Measurements from ENCODE around the gene DRD3. TPM values are rescaled to one million over a fixed set of nuclear protein-coding genes. Genes with fewer than 3 reads are reported as not detected.
A peak's percentile ranks its signal among the peaks of the same experiment; 100 is the strongest.

The DRD3 gene
- total RNA-seq, 2 experiments from 2014 or later, result not detected

DNA sequence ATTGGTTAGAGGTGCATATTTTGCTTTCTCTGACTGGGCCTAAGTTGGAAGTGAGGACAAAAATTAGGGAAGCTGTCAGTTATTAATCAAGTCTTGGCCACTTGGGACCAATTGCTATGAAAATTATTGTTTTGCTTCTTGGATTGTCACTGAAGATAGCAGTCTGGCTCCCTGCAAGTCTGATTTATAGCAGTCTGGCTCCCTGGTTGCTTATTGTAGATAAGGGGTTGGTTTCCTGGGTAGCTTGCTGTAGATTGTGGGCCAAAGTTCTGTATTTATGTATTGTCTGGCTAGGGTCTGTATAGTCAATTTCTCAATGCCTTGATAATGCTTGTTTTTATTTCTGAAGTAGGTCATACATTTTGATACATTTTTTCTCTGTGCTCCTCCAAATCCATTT, 13.3 kb upstream of the DRD3 start:
- CTCF ChIA-PET (ENCODE audit: unreplicated experiment), result no interaction called here
- intact Hi-C loops (cut with micrococcal nuclease; ENCODE audit: unreplicated experiment), result no loop called here

DNA sequence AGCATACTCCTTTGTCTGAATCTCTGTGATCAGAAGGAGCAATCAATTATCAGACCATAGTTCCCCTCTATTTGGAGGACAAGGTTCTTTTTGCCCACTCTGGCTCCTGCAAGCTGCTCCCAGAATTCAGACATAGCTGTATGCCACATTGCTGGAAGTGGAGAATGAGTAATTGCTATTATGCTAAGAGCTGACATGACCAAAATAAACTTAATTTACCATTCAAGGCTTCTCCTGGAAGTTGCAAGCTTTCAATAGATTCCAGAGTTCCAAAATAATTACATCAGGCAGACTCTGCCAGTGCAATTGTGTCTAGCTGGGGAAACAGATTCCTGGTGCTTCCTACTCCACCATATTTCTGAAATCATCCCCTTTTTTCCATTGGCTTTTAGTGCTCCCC, 7.6 kb upstream of the DRD3 start:
- intact Hi-C loops (cut with micrococcal nuclease; ENCODE audit: unreplicated experiment), result no loop called here
- CTCF ChIA-PET (ENCODE audit: unreplicated experiment), result no interaction called here
- no peak for DNase-seq (ENCODE audit: low spot score)
- no peaks in the 10 kb centered on the region for H3K4me1 ChIP-seq (ENCODE audit: insufficient read depth, low read length, poor library complexity, severe bottlenecking)
- no TSS peak for BruUV-seq (replicated peaks)
- POLR2A ChIA-PET, result no interaction called here
- H3K9me2 ChIP-seq (ENCODE audit: insufficient read depth, low read length), result no peaks in the 10 kb centered on the region
- H3K27ac ChIP-seq (ENCODE audit: low read depth, low read length, poor library complexity, severe bottlenecking), result no peak overlapping the region
- no peak for TF ChIP-seq EZH2phosphoT487 (IDR thresholded peaks at IDR 0.05; ENCODE audit: borderline replicate concordance, low read depth, low read length)
- TF ChIP-seq, protein P1, sequence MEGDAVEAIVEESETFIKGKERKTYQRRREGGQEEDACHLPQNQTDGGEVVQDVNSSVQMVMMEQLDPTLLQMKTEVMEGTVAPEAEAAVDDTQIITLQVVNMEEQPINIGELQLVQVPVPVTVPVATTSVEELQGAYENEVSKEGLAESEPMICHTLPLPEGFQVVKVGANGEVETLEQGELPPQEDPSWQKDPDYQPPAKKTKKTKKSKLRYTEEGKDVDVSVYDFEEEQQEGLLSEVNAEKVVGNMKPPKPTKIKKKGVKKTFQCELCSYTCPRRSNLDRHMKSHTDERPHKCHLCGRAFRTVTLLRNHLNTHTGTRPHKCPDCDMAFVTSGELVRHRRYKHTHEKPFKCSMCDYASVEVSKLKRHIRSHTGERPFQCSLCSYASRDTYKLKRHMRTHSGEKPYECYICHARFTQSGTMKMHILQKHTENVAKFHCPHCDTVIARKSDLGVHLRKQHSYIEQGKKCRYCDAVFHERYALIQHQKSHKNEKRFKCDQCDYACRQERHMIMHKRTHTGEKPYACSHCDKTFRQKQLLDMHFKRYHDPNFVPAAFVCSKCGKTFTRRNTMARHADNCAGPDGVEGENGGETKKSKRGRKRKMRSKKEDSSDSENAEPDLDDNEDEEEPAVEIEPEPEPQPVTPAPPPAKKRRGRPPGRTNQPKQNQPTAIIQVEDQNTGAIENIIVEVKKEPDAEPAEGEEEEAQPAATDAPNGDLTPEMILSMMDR (conservative IDR thresholded peaks at IDR 0.05; ENCODE audit: low read length), result no peak
- H3K79me2 ChIP-seq (ENCODE audit: insufficient read depth, low read depth, low read length), result no peaks in the 10 kb centered on the region
- no peaks in the 10 kb centered on the region for H3K9me3 ChIP-seq (ENCODE audit: low read length)
- no peaks in the 10 kb centered on the region for H3K36me3 ChIP-seq (ENCODE audit: insufficient read depth, low read length)
- H2AFZ ChIP-seq (ENCODE audit: low read length), result no peak overlapping the region
- H3K4me2 ChIP-seq (ENCODE audit: low read length), result no peak overlapping the region
- H4K20me1 ChIP-seq (ENCODE audit: insufficient read depth, low read length), result no peaks in the 10 kb centered on the region
- no peak overlapping the region for H3K4me3 ChIP-seq (ENCODE audit: low read depth, low read length, poor library complexity, severe bottlenecking)

More for the DNA sequence above, 13.3 kb upstream of the DRD3 start:
- Histone ChIP-seq H3K4me3 (ENCODE audit: low read depth, low read length, poor library complexity, severe bottlenecking) (no peak overlapping the region), H3K27ac (ENCODE audit: low read depth, low read length, poor library complexity, severe bottlenecking) (no peak overlapping the region), H3K4me2 (ENCODE audit: low read length) (no peak overlapping the region), H2AFZ (ENCODE audit: low read length) (no peak overlapping the region), H4K20me1 (ENCODE audit: insufficient read depth, low read length) (no peaks in the 10 kb centered on the region), H3K79me2 (ENCODE audit: insufficient read depth, low read depth, low read length) (no peaks in the 10 kb centered on the region), H3K36me3 (ENCODE audit: insufficient read depth, low read length) (no peaks in the 10 kb centered on the region), H3K9me3 (ENCODE audit: low read length) (no peaks in the 10 kb centered on the region), H3K9me2 (ENCODE audit: insufficient read depth, low read length) (no peaks in the 10 kb centered on the region), H3K4me1 (ENCODE audit: insufficient read depth, low read length, poor library complexity, severe bottlenecking) (no peaks in the 10 kb centered on the region)
- TF ChIP-seq, protein P1 (conservative IDR thresholded peaks at IDR 0.05; ENCODE audit: low read length), result no peak
- DNase-seq (ENCODE audit: low spot score), result no peak
- POLR2A ChIA-PET, result no interaction called here
- BruUV-seq (replicated peaks), result no TSS peak

DNA sequence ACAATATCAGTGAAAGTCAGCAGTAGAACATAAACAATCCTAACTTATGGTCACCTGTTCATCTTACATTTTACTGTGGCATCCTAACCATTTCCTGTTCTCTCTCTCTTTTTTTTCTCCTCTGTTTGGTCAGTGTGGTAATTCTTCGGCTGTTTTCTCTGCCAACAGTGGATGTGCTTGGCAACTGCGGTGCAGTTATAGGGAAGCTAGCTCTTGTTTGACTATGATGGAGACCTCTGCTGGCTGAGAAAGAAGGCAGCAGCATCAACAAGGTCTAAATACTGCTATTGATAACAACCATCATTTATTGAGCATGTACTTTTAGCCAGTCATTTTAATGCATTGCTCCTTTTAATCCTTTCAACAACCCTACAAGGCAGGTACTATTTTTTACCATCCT, 723 bp upstream of the DRD3 start:
- no peaks in the 10 kb centered on the region for H4K20me1 ChIP-seq (ENCODE audit: insufficient read depth, low read length)
- intact Hi-C loops (cut with micrococcal nuclease; ENCODE audit: unreplicated experiment), result loop anchor here (10.0 kb wide), 1 partner anchor 65 kb away; no protein-coding TSS in a partner anchor
- H3K36me3 ChIP-seq (ENCODE audit: insufficient read depth, low read length), result no peaks in the 10 kb centered on the region
- no TSS peak for BruUV-seq (replicated peaks)
- no peak overlapping the region for H3K4me3 ChIP-seq (ENCODE audit: low read depth, low read length, poor library complexity, severe bottlenecking)
- ChIA-PET POLR2A (interaction anchor here (0.6 to 0.8 kb wide), 4 partner anchors 14 to 1872 kb away, joined by 3 read pairs; no protein-coding TSS in a partner anchor), CTCF (ENCODE audit: unreplicated experiment) (no interaction called here)
- no peak overlapping the region for H3K27ac ChIP-seq (ENCODE audit: low read depth, low read length, poor library complexity, severe bottlenecking)
- DNase-seq (ENCODE audit: low spot score), result peak; percentile 35
- H3K9me2 ChIP-seq (ENCODE audit: insufficient read depth, low read length), result no peaks in the 10 kb centered on the region
- no peaks in the 10 kb centered on the region for H3K79me2 ChIP-seq (ENCODE audit: insufficient read depth, low read depth, low read length)
- no peak overlapping the region for H2AFZ ChIP-seq (ENCODE audit: low read length)
- H3K4me2 ChIP-seq (ENCODE audit: low read length), result no peak overlapping the region
- H3K9me3 ChIP-seq (ENCODE audit: low read length), result no peaks in the 10 kb centered on the region
- TF ChIP-seq EZH2phosphoT487 (IDR thresholded peaks at IDR 0.05; ENCODE audit: borderline replicate concordance, low read depth, low read length), result no peak
- TF ChIP-seq, protein P1 (conservative IDR thresholded peaks at IDR 0.05; ENCODE audit: low read length), result peak; percentile 74
- no peaks in the 10 kb centered on the region for H3K4me1 ChIP-seq (ENCODE audit: insufficient read depth, low read length, poor library complexity, severe bottlenecking)
